RWPE2 (cell line): ENCODE results near the gene KRT84.

Source experiments
- ATAC-seq: fragments of 200-7000 bp; cut with Tn5 transposase; 3 replicates; pipeline ENCODE4 v1.9.1; 2021; ENCODE audit warnings: low read depth
- DNase-seq: peaks from one replicate; pipeline ENCODE4 v3.0.0-alpha.2; 2020; ENCODE audit warnings: low spot score
- H3K27ac ChIP-seq: fragments of 450-650 bp; 2 replicates; pipeline ENCODE4 v1.5.1; 2017; ENCODE audit warnings: mild to moderate bottlenecking; ENCODE audit not compliant: poor library complexity, severe bottlenecking
- H3K27me3 ChIP-seq: fragments of 250-450 bp; sonication (Bioruptor Pico); 2 replicates; pipeline ENCODE4 v1.5.1; 2021; ENCODE audit warnings: mild to moderate bottlenecking, moderate library complexity; ENCODE audit not compliant: insufficient read depth, poor library complexity, severe bottlenecking
- H3K36me3 ChIP-seq: fragments of 250-450 bp; sonication (Bioruptor Pico); 2 replicates; pipeline ENCODE4 v1.5.1; 2020; ENCODE audit warnings: low read depth, mild to moderate bottlenecking, moderate library complexity
- H3K4me1 ChIP-seq: fragments of 250-450 bp; sonication (Bioruptor Pico); 2 replicates; pipeline ENCODE4 v1.5.1; 2021; ENCODE audit warnings: mild to moderate bottlenecking, moderate library complexity; ENCODE audit not compliant: insufficient read depth, poor library complexity, severe bottlenecking
- H3K4me3 ChIP-seq: fragments of 250-450 bp; sonication (Bioruptor Pico); 2 replicates; pipeline ENCODE4 v1.5.1; 2021; ENCODE audit warnings: mild to moderate bottlenecking, moderate library complexity; ENCODE audit not compliant: severe bottlenecking
- H3K9me3 ChIP-seq: fragments of 250-450 bp; sonication (Bioruptor Pico); 2 replicates; pipeline ENCODE4 v1.5.1; 2021; ENCODE audit warnings: mild to moderate bottlenecking, moderate library complexity; ENCODE audit not compliant: severe bottlenecking
- CTCF ChIP-seq: fragments of 450-650 bp; IDR thresholded peaks from one replicate; pipeline ENCODE4 v1.5.1; 2017; ENCODE audit warnings: mild to moderate bottlenecking, moderate library complexity; ENCODE audit not compliant: poor library complexity, severe bottlenecking

KRT84 gene

GRCh38 chr12:52367876-52368275, 17.6 kb downstream of the KRT84 start:
- DNase-seq (no peak), ATAC-seq (no peak)
- no peak overlapping the region for H3K4me3 ChIP-seq
- H3K27me3 ChIP-seq: no peaks in the 10 kb centered on the region
- TF ChIP-seq CTCF: no peak
- H3K27ac ChIP-seq: no peak overlapping the region
- no peaks in the 10 kb centered on the region for H3K36me3 ChIP-seq
- no peaks in the 10 kb centered on the region for H3K4me1 ChIP-seq
- no peaks in the 10 kb centered on the region for H3K9me3 ChIP-seq

- Histone ChIP-seq H3K27me3 (no peaks in the 10 kb centered on the region), H3K36me3 (no peaks in the 10 kb centered on the region), H3K4me3 (no peak within 1 kb of the TSS), H3K27ac (no peak within 1 kb of the TSS), H3K9me3 (no peaks in the 10 kb centered on the region), H3K4me1 (no peaks in the 10 kb centered on the region)
- ATAC-seq: no peak
- TF ChIP-seq CTCF: no peak
- DNase-seq: peak; percentile 52
Observed at GRCh38 chr12:52366738-52367485, 18.5 kb downstream of the KRT84 start, which contains the start of gene KRT85. KRT85 (minus strand) TSS chr12:52367481; CDS start chr12:52367405, 76 bp downstream.

- no peaks in the 10 kb centered on the region for H3K9me3 ChIP-seq
- H3K27me3 ChIP-seq: no peaks in the 10 kb centered on the region
- no peaks in the 10 kb centered on the region for H3K4me1 ChIP-seq
- no peak overlapping the region for H3K4me3 ChIP-seq
- no peak for DNase-seq
- TF ChIP-seq CTCF: no peak
- H3K27ac ChIP-seq: no peak overlapping the region
- ATAC-seq: no peak
- H3K36me3 ChIP-seq: no peaks in the 10 kb centered on the region
Observed at GRCh38 chr12:52364901-52365489, 20.5 kb downstream of the KRT84 start.

GRCh38 chr12:52364061-52364460, 21.4 kb downstream of the KRT84 start:
- Histone ChIP-seq H3K27ac (no peak overlapping the region), H3K36me3 (no peaks in the 10 kb centered on the region), H3K4me1 (no peaks in the 10 kb centered on the region), H3K9me3 (no peaks in the 10 kb centered on the region), H3K4me3 (no peak overlapping the region), H3K27me3 (no peaks in the 10 kb centered on the region)
- ATAC-seq: no peak
- no peak for TF ChIP-seq CTCF
- no peak for DNase-seq

GRCh38 chr12:52363111-52363679, 22.3 kb downstream of the KRT84 start:
- H3K36me3 ChIP-seq: no peaks in the 10 kb centered on the region
- no peaks in the 10 kb centered on the region for H3K4me1 ChIP-seq
- H3K9me3 ChIP-seq: no peaks in the 10 kb centered on the region
- no peak for ATAC-seq
- peak; percentile 31 for DNase-seq
- H3K4me3 ChIP-seq: no peak overlapping the region
- no peak overlapping the region for H3K27ac ChIP-seq
- TF ChIP-seq CTCF: no peak
- no peaks in the 10 kb centered on the region for H3K27me3 ChIP-seq
